Measurements from ENCODE around the gene ZNF550.

ZNF550 gene

GRCh38 chr19:57559404-57560025 lies at the start of gene ZNF550:
Gene ZNF550, minus strand, starts transcription at chr19:57559863. Its CDS starts 181 bp downstream, at chr19:57559682.
- DNase-seq = peak; percentile 83

GRCh38 chr19:57606931-57607330 lies 47.3 kb upstream of the ZNF550 start:
- DNase-seq = no peak

GRCh38 chr19:57599761-57600383 lies 40.2 kb upstream of the ZNF550 start, which contains the start of gene ZNF530:
Gene ZNF530, plus strand, starts transcription at chr19:57599885. Its CDS starts 4,461 bp downstream, at chr19:57604346.
- DNase-seq = peak; percentile 81

- DNase-seq = no peak
Measured at GRCh38 chr19:57599377-57599760, 39.7 kb upstream of the ZNF550 start.

GRCh38 chr19:57587529-57587928 lies 27.9 kb upstream of the ZNF550 start:
- no peak for DNase-seq

GRCh38 chr19:57583521-57584416 lies 24.1 kb upstream of the ZNF550 start, which contains the start of gene ZIK1:
Gene ZIK1, plus strand, starts transcription at chr19:57584145. Its CDS starts 212 bp downstream, at chr19:57584357.
- peak; percentile 77 for DNase-seq

GRCh38 chr19:57583104-57583520 lies 23.4 kb upstream of the ZNF550 start:
- DNase-seq = no peak

GRCh38 chr19:57578487-57579205 lies 19.0 kb upstream of the ZNF550 start, which contains the start of gene ZNF416:
Gene ZNF416, minus strand, starts transcription at chr19:57578911. Its CDS starts 207 bp downstream, at chr19:57578704.
- DNase-seq = peak; percentile 95

GRCh38 chr19:57576661-57577060 lies 17.0 kb upstream of the ZNF550 start:
- no peak for DNase-seq

- DNase-seq = no peak
Measured at GRCh38 chr19:57572415-57572947, 12.8 kb upstream of the ZNF550 start.

- no peak for DNase-seq
Measured at GRCh38 chr19:57570707-57571106, 11.0 kb upstream of the ZNF550 start.

GRCh38 chr19:57566396-57567265 lies 7.0 kb upstream of the ZNF550 start:
- DNase-seq = no peak

GRCh38 chr19:57563547-57563946 lies 3.9 kb upstream of the ZNF550 start:
- DNase-seq = no peak

GRCh38 chr19:57560049-57560491 lies 407 bp upstream of the ZNF550 start:
- no peak for DNase-seq

- peak; percentile 4 for DNase-seq
Measured at GRCh38 chr19:57559008-57559403, 657 bp downstream of the ZNF550 start.

GRCh38 chr19:57558525-57558924 lies 1.1 kb downstream of the ZNF550 start:
- DNase-seq = no peak

- no peak for DNase-seq
Measured at GRCh38 chr19:57557659-57558058, 2.0 kb downstream of the ZNF550 start.

GRCh38 chr19:57552432-57552831 lies 7.2 kb downstream of the ZNF550 start:
- DNase-seq = no peak

GRCh38 chr19:57546513-57546912 lies 13.2 kb downstream of the ZNF550 start:
- no peak for DNase-seq

- DNase-seq = no peak
Measured at GRCh38 chr19:57537953-57538547, 21.6 kb downstream of the ZNF550 start.
